Uterus (tissue), 4 donors: ENCODE measurements around the gene ATXN2. TPM values are rescaled to one million over a fixed set of nuclear protein-coding genes. Genes with fewer than 3 reads are reported as not detected.

ENCODE experiments used
- DNase-seq, 2 donors: peaks; one replicate each; pipeline ENCODE4 v3.0.0-alpha.2; 2019 to 2020
- H3K27ac ChIP-seq, 2 donors: fragments of 200-600 bp; sonication (generic); 1 replicate in 1 of 2; 2 replicates in 1 of 2; pipeline ENCODE4 v1.5.1; 2016 to 2018
- H3K27me3 ChIP-seq, 2 donors: fragments of 200-600 bp; sonication (generic); one replicate each; pipeline ENCODE4 v1.5.1; 2018 to 2019; ENCODE audit warnings: control low read depth in 1 of 2
- H3K36me3 ChIP-seq, 2 donors: fragments of 200-600 bp; sonication (generic); one replicate each; pipeline ENCODE4 v1.5.1; 2019; ENCODE audit warnings: control low read depth in 1 of 2
- H3K4me1 ChIP-seq, 2 donors: fragments of 200-600 bp; sonication (generic); one replicate each; pipeline ENCODE4 v1.5.1; 2018 to 2019; ENCODE audit warnings: control low read depth in 1 of 2
- H3K4me3 ChIP-seq, 2 donors: fragments of 200-600 bp; sonication (generic); 1 replicate in 1 of 2; 2 replicates in 1 of 2; pipeline ENCODE4 v1.5.1; 2018 to 2019; ENCODE audit warnings: mild to moderate bottlenecking in 1 of 2
- H3K9me3 ChIP-seq, 2 donors: fragments of 200-600 bp; sonication (generic); one replicate each; pipeline ENCODE4 v1.5.1; 2019; ENCODE audit warnings: control low read depth in 1 of 2
- POLR2A ChIP-seq, 2 donors: fragments of 450-650 bp; IDR thresholded peaks; one replicate each; pipeline ENCODE4 v1.6.1; 2016; ENCODE audit warnings: antibody characterized with exemption in 2 of 2, mild to moderate bottlenecking in 1 of 2, moderate library complexity in 1 of 2
- intact Hi-C: fragments of 100-400 bp; cut with DNase I; formaldehyde crosslinking; loops from one replicate; pipeline ENCODE4 v1.15.1; 2023; ENCODE audit warnings: low total_unique reads
- total RNA-seq, 4 donors: library from RNA; depleted of rRNA in 3 of 4; stranded (reverse); fragments of >200 nt in 3 of 4; gene quantifications; one replicate each; pipeline versions ENCODE4 v1.1.0 to v1.2.4, GENCODE V29; 2014 to 2023
- TF ChIP-seq, protein P1 (sequence below), 4 experiments: fragments of 200-600 bp in 2 of 4; fragments of 450-650 bp in 2 of 4; sonication (generic) in 2 of 4; IDR thresholded peaks; one replicate each; pipeline ENCODE4 v1.5.1; 2016 to 2019; ENCODE audit warnings: antibody characterized with exemption in 4 of 4, mild to moderate bottlenecking in 2 of 4, moderate library complexity in 1 of 4
- donor health status: DM: yes; HTN: yes; CAD: no.

The ATXN2 gene
- total RNA-seq, 4 donors from 2014 or later = 37.1 to 112 (median 66.0) TPM

DNA sequence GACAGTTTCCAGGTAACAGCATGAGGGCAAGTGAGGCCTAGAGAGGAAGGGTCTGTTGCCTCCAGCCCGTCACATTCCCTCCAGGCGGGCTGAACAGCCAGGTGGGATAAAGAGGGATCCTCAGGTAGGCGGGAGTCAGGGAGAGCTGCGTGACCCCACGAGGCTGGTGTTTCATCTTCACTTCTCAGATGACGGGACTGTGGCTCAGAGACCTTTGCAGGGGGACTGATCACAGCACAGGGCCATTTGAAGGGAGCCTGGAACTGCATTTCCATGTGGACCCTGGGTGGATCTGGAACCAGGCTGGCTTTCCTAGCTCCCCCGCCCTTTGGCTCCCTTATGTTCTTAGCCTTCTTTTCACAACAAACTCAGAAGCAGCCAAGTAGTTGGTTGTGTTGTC lies 156.0 kb downstream of the ATXN2 start:
- Histone ChIP-seq H3K36me3 (no peaks in the 10 kb centered on the region), H3K4me1 (peaks cover 0 to 10% of the 10 kb centered on the region in 2 donors), H3K27me3 (no peaks in the 10 kb centered on the region), H3K4me3 (no peak overlapping the region), H3K9me3 (no peaks in the 10 kb centered on the region), H3K27ac (peak overlapping the region in 1 of 2 donors; percentile 38)
- DNase-seq = no peak
- TF ChIP-seq POLR2A (IDR thresholded peaks at IDR 0.05) = no peak
- TF ChIP-seq, protein P1, sequence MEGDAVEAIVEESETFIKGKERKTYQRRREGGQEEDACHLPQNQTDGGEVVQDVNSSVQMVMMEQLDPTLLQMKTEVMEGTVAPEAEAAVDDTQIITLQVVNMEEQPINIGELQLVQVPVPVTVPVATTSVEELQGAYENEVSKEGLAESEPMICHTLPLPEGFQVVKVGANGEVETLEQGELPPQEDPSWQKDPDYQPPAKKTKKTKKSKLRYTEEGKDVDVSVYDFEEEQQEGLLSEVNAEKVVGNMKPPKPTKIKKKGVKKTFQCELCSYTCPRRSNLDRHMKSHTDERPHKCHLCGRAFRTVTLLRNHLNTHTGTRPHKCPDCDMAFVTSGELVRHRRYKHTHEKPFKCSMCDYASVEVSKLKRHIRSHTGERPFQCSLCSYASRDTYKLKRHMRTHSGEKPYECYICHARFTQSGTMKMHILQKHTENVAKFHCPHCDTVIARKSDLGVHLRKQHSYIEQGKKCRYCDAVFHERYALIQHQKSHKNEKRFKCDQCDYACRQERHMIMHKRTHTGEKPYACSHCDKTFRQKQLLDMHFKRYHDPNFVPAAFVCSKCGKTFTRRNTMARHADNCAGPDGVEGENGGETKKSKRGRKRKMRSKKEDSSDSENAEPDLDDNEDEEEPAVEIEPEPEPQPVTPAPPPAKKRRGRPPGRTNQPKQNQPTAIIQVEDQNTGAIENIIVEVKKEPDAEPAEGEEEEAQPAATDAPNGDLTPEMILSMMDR (IDR thresholded peaks at IDR 0.05) = no peak
- intact Hi-C loops = no loop called here

DNA sequence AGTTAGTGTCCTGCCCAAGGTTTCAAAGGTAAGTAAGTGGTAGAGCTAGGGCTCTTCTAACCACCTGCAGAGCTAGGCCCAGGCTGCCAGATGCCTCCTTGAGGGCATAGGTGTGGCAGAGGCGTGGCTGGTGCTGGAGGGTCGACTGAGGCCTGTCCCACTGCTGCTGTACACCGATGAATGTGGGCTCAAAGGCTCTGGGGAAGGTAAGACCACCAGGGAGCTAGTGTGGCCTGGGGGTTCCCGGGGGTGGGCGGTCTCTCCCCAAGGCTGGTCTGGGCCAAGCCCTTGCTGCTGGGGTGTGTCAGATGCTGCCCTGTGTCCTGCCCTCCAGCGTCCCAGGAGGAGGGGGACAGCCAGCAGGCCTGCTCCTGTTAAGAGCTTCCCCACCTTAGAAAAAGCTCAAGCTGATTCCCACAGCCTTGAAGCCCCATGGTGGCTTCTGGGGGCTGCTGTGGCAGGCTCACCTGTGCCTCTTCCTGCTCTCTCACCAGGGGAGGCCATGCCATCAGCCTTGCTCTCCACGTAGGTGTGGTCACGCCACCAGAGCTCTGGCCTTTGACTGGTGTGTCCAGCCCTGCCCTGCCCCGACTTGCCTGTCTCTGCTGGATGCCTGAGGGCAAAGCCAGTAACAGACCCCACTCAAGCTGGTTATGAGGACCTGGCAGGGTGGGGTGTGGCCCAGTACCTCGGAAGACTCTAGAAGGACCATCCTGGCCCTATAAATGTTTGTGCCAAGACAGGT lies 156.6 kb downstream of the ATXN2 start:
- H3K27ac ChIP-seq = peak overlapping the region in 1 of 2 donors; percentile 38
- DNase-seq = no peak
- intact Hi-C loops = no loop called here
- H3K9me3 ChIP-seq = no peaks in the 10 kb centered on the region
- TF ChIP-seq POLR2A (IDR thresholded peaks at IDR 0.05) = no peak
- TF ChIP-seq, protein P1 (IDR thresholded peaks at IDR 0.05) = no peak
- H3K4me3 ChIP-seq = no peak overlapping the region
- no peaks in the 10 kb centered on the region for H3K27me3 ChIP-seq
- no peaks in the 10 kb centered on the region for H3K36me3 ChIP-seq
- H3K4me1 ChIP-seq = peaks cover 0 to 10% of the 10 kb centered on the region in 2 donors

DNA sequence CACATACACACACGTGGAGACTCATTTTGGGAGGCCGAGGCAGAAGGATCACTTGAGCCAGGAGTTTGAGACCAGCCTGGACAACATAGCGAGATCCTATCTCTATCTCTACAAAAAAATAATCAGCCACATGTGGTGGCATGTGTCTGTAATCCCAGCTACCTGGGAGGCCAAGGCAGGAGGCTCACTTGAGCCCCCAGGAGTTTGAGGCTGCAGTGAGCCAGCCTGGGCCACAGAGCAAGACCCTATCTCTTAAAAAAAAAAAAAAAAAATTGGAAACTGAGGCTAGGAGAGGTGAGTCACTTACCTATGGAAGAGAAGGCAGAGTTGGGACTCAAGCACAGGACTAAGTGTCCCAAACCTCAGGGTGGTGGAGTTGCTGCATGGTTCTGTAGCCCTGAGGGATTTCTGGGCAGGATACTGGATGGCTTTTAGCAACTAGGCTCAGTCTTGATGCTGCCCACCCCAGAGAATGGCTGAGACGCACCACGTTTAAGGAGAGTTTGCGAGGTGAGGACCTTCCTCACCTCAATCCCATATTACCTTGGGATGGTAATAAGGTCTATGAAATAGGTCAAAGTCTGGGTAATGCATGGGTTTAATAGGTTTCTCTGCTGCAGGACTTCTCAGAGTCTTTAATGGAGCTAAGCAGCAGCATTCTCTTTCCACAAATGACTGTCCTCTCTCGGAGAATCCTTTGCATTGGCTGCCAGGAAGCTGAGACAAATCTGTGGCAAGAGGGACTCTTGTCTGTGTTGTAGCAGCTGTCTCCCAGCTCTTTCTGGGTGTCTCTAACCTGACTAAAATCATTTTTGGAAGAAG lies 157.8 kb downstream of the ATXN2 start:
- Histone ChIP-seq H3K27me3 (no peaks in the 10 kb centered on the region), H3K4me3 (no peak overlapping the region), H3K4me1 (peaks cover 0 to 8% of the 10 kb centered on the region in 2 donors), H3K27ac (peak overlapping the region in 1 of 2 donors; percentile 38), H3K9me3 (no peaks in the 10 kb centered on the region), H3K36me3 (no peaks in the 10 kb centered on the region)
- TF ChIP-seq, protein P1 (IDR thresholded peaks at IDR 0.05) = no peak
- no peak for TF ChIP-seq POLR2A (IDR thresholded peaks at IDR 0.05)
- intact Hi-C loops = no loop called here
- DNase-seq = no peak

DNA sequence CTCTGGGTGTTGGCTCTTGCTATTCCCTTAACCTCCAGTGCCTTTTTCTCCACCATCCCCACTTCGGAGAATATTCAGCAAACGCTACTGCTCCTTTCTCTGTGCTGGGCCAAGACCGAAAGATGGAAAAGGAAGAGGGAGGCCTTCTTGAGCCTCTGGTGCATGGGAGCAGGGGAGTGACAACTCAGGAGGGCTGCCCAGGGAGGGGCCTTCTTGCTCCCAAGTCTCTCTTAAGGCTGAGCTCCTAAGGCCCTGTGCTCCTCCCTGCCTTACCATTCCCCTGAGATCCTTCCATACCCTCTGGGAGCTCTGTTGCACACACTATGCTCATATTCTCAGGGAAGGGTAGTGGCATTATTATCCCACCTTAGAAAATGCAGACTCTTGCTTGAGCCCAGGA lies 158.5 kb downstream of the ATXN2 start:
- Histone ChIP-seq H3K4me1 (peaks cover 0 to 7% of the 10 kb centered on the region in 2 donors), H3K9me3 (no peaks in the 10 kb centered on the region), H3K4me3 (no peak overlapping the region), H3K27me3 (no peaks in the 10 kb centered on the region), H3K27ac (peak overlapping the region; percentile 18 to 48), H3K36me3 (no peaks in the 10 kb centered on the region)
- no peak for DNase-seq
- TF ChIP-seq, protein P1 (IDR thresholded peaks at IDR 0.05) = no peak
- TF ChIP-seq POLR2A (IDR thresholded peaks at IDR 0.05) = no peak
- intact Hi-C loops = no loop called here

DNA sequence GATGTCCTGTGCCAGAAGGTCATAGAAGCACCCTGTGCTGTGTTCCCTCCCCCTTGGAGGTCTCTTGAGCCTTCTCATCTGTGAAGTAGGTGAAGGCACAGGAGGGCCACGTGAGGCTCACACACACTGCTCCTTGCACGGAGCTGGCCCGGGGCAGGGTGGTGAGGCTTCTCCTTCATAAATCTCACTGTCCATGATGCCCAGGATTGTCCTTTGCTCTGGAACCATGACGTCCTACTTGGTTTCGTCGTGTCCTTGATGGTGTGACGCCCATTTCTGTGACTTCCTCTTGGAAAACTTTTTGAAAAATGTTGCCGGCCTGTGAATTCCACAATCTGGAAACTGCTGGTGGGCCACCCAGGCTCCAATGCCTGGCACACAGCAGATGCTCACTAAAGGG lies 159.0 kb downstream of the ATXN2 start:
- H3K4me1 ChIP-seq = peaks cover 0 to 7% of the 10 kb centered on the region in 2 donors
- no peak for DNase-seq
- intact Hi-C loops = no loop called here
- no peaks in the 10 kb centered on the region for H3K27me3 ChIP-seq
- H3K9me3 ChIP-seq = no peaks in the 10 kb centered on the region
- H3K36me3 ChIP-seq = no peaks in the 10 kb centered on the region
- peak overlapping the region; percentile 18 to 48 for H3K27ac ChIP-seq
- TF ChIP-seq, protein P1 (IDR thresholded peaks at IDR 0.05) = no peak
- TF ChIP-seq POLR2A (IDR thresholded peaks at IDR 0.05) = no peak
- H3K4me3 ChIP-seq = no peak overlapping the region
